ENCODE results near the gene OLFML1.

OLFML1 gene

GRCh38 chr11:7532405-7533145 lies 47.3 kb downstream of the OLFML1 start:
- DNase-seq (ENCODE audit: low read depth, low spot score), result no peak

DNA sequence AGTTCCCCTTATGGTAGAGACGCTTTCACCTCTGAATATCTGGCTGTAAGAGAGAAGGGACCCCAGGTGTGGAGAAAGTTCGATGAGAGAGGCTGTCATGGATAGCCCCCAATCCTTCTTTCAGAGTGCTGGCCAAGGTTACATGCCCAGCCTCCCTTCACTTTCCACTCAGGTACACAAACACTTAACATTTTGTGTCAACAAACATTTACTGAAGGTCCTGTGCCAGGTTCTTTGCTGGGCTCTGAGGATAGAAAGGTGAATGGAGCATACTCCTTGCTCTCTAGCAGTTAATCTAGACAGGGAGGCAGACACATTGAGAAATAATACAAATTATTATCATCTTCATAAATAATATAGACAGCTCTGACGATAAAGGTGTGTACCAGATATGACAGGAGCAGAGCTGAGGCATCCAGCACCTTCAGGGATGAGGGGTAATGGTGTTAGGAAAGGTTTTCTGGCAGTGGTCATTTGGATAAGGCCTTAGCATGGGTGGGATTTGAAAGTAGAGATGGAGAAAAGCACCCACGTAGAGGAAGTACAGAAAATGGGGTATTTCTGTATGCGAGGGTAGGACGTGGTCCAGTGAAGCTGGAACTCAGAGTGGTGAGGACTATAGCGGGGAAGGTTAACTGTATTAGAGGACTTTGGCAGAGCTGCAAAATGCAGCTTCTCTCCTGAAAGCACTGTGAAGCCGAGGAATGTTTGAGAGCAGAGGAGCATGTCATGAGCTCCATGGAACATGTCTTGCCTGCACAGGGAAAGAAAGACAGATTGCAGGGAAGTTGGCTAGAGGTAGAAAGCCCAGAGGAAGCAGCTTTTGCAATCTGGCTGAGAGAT lies 48.1 kb downstream of the OLFML1 start:
- DNase-seq (ENCODE audit: low read depth, low spot score), result no peak

DNA sequence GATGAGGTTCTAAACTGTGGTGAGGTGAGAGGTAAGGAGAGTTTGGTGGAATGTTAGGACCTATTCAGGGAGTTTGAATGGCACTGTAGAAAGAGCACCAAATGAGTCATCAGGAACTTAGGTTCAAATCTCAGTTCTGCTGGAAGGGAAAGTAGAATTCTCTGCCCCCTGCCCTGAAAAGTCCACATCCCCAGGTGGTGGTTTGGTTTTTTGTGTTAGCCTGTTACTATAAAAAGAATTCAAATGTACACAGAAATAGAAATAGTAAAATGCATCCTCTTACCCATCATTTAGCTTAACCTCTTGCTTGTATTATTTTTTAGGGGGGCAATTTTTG lies 48.7 kb downstream of the OLFML1 start:
- no peak for DNase-seq (ENCODE audit: low read depth, low spot score)

DNA sequence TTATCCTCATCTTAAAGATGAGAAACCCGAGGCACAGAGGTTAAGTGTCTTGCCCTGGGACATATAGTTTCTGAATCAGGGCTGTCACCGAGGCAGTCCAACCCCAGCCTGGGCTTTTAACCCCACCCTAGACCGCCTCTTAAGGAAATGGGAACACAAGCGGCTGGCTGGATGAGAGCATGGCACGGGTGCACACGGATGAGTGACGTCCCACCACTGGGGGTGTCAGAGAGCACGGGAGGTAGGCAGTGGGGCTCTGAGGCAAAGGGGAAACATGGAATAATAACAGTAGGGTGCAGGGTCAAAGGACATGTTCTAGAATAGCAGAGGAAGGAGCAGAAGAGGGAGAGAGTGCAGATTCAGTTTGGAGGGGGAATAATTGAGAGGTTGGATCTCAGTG lies 50.8 kb downstream of the OLFML1 start:
- DNase-seq (ENCODE audit: low read depth, low spot score), result no peak

DNA sequence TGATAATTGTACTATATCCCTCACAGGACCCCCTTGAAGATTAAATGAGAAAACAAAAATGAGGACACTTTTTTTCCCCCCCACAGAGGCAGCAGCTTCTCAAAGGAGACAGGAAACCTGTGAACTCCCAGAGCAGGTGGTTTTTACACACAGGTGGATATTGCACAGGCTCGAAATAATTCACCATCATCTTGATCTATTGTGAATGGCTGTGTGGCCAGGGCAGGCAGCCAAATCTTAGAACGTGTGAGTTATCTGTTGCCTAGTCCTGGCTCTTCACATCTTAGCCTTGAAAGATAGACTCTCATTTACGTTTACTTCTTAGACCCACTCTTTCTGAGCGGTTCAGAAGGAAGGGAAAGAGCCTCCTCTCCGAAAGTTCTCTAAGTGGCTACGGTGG lies 52.0 kb downstream of the OLFML1 start:
- DNase-seq (ENCODE audit: low read depth, low spot score), result no peak

DNA sequence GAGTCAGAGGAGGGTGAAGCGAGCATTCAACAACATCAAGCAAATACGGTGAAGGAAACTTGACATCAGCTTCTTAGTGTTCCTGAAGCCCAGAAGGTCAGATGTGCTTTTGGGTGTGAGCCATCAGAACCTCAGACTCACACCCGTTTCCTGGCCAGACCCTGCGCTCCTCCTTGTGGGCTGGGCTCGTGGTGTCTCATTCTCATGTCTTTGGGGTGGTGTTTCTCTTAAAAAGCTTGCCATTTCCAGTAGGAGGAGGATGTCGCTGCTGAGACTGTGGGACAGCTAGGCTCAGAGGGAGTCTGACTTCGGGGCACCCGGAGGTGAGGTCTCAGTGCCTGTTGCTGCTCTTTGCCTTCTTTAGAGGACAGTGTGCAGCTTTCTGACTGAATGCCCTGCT lies 52.7 kb downstream of the OLFML1 start:
- no peak for DNase-seq (ENCODE audit: low read depth, low spot score)

DNA sequence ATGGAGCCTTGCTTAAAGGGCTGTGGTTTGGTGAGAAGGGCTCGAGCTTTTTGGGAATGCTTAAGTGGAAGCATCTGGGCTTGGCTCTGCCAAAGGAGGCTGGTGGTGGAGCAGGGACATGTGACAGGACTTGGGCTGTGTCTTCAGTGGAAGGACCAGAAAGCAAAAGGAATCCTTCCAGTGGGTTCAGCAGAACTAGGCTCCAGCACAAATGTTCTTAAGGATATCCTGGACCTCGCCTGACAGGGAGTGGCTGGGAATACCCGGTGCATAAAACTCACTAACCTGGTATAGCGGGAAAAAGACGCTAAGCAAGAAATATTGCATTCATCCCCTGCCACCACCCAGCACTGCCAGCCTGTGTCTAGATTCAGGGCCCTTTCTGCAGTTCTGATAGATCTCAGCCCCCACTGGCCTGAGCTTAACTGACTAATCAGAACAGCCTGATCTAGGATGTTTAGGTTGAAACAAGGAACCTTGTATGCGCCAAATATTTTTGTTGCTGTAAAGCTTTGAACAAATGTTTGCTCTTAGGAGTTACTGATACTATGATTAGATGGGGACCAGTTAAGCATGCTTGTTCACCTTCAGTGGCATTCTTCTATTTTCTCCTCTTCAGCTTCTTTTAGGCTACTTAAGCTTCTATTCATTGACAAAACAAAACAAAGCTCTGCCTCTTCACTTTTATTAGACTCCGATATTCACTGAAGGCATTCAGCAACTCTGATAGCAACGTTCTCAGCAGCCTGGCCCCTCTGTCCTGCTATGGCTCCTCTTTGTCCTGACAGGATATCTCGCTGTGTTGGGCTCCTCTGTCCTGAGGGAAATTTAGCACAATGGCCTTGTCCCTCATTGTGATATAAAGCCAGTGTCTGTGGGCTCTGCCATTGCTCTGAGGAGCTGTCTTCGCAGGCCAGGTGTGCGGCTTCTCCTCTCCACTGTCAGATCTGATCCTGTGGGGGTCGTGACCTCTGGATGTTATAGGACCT lies 53.5 kb downstream of the OLFML1 start:
- DNase-seq (ENCODE audit: low read depth, low spot score), result no peak

GRCh38 chr11:7540830-7541555 lies 55.7 kb downstream of the OLFML1 start:
- no peak for DNase-seq (ENCODE audit: low read depth, low spot score)

DNA sequence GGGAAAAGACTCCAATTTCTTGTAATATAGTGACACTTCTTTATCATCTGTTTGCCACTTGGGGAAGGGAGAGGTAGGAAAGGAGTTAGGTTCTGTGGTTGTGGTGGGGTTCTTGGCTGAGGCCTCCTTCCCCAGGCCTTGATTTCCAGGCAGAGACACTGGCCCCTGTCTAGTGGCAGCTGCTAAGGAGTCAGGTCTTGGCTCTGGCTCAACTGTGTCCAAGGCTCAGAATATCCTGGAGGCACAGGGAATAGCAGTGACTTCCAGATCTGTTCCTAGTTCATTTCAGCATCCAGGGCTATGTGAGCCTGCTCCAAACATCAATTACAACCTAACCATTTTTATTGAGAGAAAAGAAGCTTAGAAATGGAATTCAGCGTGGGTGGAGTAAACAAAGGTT lies 58.0 kb downstream of the OLFML1 start:
- no peak for DNase-seq (ENCODE audit: low read depth, low spot score)

DNA sequence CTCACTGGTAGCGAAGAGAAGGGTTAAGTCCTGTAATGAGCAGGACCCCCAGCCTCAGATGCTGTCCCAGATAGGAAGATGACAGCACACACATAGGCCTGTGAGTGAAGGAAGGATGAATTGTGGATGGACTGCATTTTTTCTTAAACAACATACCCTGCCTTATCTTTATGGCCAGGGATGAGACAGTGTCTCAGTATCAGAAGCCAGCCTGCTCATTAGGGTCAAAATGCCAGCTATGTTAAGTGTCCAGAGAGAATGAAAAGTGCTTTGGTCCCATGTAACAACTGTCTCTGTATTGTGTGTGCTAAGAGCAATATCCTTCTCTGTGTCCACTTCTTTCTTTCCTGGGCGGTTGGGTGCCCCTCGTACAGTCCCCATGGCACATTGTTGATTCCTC lies 58.7 kb downstream of the OLFML1 start:
- no peak for DNase-seq (ENCODE audit: low read depth, low spot score)

GRCh38 chr11:7545611-7546010 lies 60.3 kb downstream of the OLFML1 start:
- DNase-seq (ENCODE audit: low read depth, low spot score), result no peak

- DNase-seq (ENCODE audit: low read depth, low spot score), result no peak
These were observed 61.1 kb downstream of the OLFML1 start for GRCh38 chr11:7546324-7546791.

- DNase-seq (ENCODE audit: low read depth, low spot score), result no peak
These were observed 62.4 kb downstream of the OLFML1 start for GRCh38 chr11:7547687-7548086.

DNA sequence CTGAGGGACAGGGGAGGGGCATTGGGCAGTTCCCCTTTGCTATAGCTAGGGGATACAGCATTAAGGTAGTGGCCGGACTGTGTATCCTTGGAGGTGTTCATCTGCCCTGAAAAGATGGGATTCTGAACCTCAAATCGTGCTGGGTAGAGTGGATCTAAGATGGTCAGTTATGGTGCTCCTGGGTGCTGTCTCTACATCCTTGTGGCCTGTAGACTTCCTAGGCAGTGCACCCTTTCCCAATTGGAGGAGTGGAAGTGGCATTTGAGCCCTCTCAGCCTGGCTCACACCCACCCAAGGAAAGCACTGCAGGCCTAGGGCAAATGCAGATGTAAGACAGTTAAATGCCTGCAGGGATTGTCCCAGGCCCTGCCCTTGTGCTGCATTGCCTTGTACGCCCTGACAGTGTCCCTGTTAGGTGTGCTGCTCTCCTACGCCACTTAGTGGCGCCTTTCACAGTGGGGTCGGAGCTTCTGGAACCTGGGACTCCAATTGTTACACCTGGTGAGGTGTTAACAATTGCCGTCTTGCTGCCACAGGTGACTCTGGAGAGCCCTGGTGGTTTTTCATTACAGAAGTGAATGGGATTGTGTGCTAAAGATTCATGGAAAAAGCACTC lies 63.5 kb downstream of the OLFML1 start:
- DNase-seq (ENCODE audit: low read depth, low spot score), result peak; percentile 54

DNA sequence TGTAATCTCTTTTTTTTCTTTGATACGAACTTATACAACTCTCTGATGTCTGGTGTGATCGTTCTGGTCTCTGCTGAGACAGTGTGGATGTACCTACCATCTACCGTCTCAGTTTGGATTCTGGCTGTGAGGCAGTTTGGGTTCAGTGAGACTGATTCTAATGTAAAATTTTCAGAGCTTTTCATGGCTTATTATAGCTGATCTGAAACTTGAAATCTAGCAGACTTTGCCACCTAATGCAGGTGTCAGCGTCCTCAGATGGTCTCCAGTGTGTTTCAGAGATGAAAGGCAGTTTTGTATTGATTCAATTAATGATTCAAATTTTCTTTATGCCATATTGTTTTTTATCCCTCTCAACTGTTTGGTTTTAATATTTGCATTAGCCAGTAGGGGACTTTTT lies 64.4 kb downstream of the OLFML1 start:
- no peak for DNase-seq (ENCODE audit: low read depth, low spot score)

GRCh38 chr11:7551571-7551970 lies 66.3 kb downstream of the OLFML1 start:
- DNase-seq (ENCODE audit: low read depth, low spot score), result no peak

DNA sequence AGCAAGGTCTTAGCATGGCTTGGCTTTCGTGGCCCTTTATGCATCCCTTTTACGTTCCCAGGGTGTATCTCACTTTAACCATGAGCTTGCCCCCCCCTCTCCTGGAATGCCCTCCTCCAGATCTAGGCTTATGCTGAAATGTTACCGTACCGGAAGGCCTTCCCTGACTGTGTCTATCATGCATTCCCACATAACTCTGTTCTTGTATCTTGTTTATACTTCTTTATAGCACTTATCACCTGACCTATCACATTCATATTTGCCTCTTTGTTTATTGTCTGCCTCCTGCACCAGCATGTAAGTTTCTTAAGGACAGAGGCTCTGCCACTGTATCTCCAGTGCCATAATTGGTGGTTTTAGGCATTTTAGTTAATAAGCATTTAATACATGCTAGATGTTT lies 67.4 kb downstream of the OLFML1 start:
- no peak for DNase-seq (ENCODE audit: low read depth, low spot score)

DNA sequence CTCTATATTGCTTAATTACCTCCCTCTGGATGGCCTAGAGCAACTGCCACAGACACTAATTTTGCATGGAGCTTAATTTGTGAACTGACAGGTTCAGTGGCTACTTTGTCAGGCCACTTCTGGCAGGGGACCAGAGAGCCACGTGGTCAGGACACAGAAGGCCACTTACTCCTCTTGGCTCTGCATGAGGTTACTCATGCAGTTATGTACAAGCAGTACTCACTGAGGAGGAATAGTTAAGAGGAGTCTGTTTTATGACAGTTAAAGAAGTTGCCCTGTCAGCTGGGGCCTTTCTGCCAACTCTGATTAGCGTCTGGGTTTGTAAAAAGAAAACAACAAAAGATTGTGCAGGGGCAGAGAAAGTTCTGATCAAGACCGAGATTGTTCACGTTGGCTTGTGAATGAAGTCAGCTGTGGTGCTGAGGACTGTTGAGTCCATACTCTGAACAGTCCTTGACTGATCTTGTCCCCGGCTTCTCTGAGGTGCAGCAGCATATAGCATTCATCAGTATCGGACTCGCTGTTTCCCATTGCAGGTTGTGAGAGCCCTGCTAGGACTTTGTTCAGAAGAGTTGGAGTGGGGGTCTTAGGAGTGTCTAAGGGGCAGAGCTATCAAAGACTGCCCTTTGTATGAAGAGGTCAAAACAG lies 69.9 kb downstream of the OLFML1 start:
- no peak for DNase-seq (ENCODE audit: low read depth, low spot score)

- no peak for DNase-seq (ENCODE audit: low read depth, low spot score)
These were observed 72.7 kb downstream of the OLFML1 start for GRCh38 chr11:7558046-7558445.
